ENCODE data around the gene CATSPERZ. TPM values are rescaled to one million over a fixed set of nuclear protein-coding genes. Genes with fewer than 3 reads are reported as not detected.

CATSPERZ gene
- total and polyA plus RNA-seq, 2 donors (not counting 3 experiments of a cell fraction or from before 2014, with no cell fraction given), result 0.11 TPM; not detected in 1

GRCh38 chr11:64331569-64332371 is 31.6 kb downstream of the CATSPERZ start:
- ChIA-PET POLR2A (interaction anchor here (0.5 to 1.2 kb wide), 2 partner anchors 14 to 331 kb away, joined by 3 to 6 read pairs; partner anchors contain the start of genes PRDX5 and TRMT112), CTCF (interaction anchor here (0.6 to 5.4 kb wide), 21 partner anchors 9 to 146 kb away, joined by 3 to 71 read pairs (median 5); partner anchors contain the start of genes BAD, CATSPERZ, CCDC88B and ESRRA)
- Histone ChIP-seq H3K27ac (ENCODE audit: insufficient read depth, low read depth, low read length) (no peak overlapping the region), H3K36me3 (ENCODE audit: control insufficient read depth in 2 of 2, extremely low read depth in 1 of 2, insufficient read depth in 2 of 2, low read length in 2 of 2) (no peaks in the 10 kb centered on the region), H4K20me1 (replicated peaks; ENCODE audit: control insufficient read depth, extremely low read depth, insufficient read depth, low read length) (no peaks in the 10 kb centered on the region), H3K79me2 (ENCODE audit: control insufficient read depth, insufficient read depth, low read length) (no peaks in the 10 kb centered on the region), H3K27me3 (ENCODE audit: control insufficient read depth in 2 of 2, insufficient read depth in 2 of 2, low read length in 2 of 2) (no peaks in the 10 kb centered on the region), H3K9me3 (replicated peaks; ENCODE audit: control insufficient read depth, insufficient read depth, low read length) (no peaks in the 10 kb centered on the region), H3K4me3 (replicated peaks in 1 of 3; ENCODE audit: insufficient read depth in 1 of 3, low read depth in 1 of 3, low read length in 3 of 3) (no peak overlapping the region), H3K9ac (replicated peaks; ENCODE audit: extremely low read depth, insufficient read depth, low read length) (no peak overlapping the region), H3K9me1 (replicated peaks; ENCODE audit: control insufficient read depth, extremely low read depth, insufficient read depth, low read length) (no peaks in the 10 kb centered on the region), H3K4me1 (ENCODE audit: control insufficient read depth, extremely low read depth, insufficient read depth, low read length) (peaks cover 3% of the 10 kb centered on the region), H3K4me2 (ENCODE audit: insufficient read depth, low read length) (no peak overlapping the region), H2AFZ (ENCODE audit: low read depth, low read length) (peak overlapping the region; percentile 8)
- dilution Hi-C loops (cut with MboI; ENCODE audit: extremely low pct_ligation_motif_present, low sequenced_read_pairs), result no loop called here
- BruUV-seq (replicated peaks), result no TSS peak
- no peak for TF ChIP-seq EZH2 (IDR thresholded peaks at IDR 0.05; ENCODE audit: borderline replicate concordance, low read depth, low read length, severe bottlenecking)
- no peak for TF ChIP-seq GATA2 (IDR thresholded peaks at IDR 0.05; ENCODE audit: insufficient read depth, insufficient read length, low read depth, low read length)
- TF ChIP-seq, protein P1, sequence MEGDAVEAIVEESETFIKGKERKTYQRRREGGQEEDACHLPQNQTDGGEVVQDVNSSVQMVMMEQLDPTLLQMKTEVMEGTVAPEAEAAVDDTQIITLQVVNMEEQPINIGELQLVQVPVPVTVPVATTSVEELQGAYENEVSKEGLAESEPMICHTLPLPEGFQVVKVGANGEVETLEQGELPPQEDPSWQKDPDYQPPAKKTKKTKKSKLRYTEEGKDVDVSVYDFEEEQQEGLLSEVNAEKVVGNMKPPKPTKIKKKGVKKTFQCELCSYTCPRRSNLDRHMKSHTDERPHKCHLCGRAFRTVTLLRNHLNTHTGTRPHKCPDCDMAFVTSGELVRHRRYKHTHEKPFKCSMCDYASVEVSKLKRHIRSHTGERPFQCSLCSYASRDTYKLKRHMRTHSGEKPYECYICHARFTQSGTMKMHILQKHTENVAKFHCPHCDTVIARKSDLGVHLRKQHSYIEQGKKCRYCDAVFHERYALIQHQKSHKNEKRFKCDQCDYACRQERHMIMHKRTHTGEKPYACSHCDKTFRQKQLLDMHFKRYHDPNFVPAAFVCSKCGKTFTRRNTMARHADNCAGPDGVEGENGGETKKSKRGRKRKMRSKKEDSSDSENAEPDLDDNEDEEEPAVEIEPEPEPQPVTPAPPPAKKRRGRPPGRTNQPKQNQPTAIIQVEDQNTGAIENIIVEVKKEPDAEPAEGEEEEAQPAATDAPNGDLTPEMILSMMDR (IDR thresholded peaks at IDR 0.05; ENCODE audit: extremely low read depth in 1 of 2, insufficient read depth in 1 of 2, low read depth in 1 of 2, low read length in 2 of 2), result peak; percentile 64 to 82
- peak; percentile 32 for TF ChIP-seq FOS (IDR thresholded peaks at IDR 0.05; ENCODE audit: borderline replicate concordance, insufficient read depth, low read length)
- TF ChIP-seq POLR2A (IDR thresholded peaks at IDR 0.05; ENCODE audit: low read depth, low read length), result no peak
- no peak for TF ChIP-seq JUN (IDR thresholded peaks at IDR 0.05; ENCODE audit: borderline replicate concordance, insufficient read depth, insufficient read length, low read depth)
- no peak for TF ChIP-seq MYC (IDR thresholded peaks at IDR 0.05; ENCODE audit: low read depth, low read length)
- TF ChIP-seq, protein P2, sequence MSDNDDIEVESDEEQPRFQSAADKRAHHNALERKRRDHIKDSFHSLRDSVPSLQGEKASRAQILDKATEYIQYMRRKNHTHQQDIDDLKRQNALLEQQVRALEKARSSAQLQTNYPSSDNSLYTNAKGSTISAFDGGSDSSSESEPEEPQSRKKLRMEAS (IDR thresholded peaks at IDR 0.05; ENCODE audit: insufficient read depth, insufficient read length), result peak; percentile 33
- peak; percentile 27 for TF ChIP-seq POLR2AphosphoS5 (IDR thresholded peaks at IDR 0.05; ENCODE audit: insufficient read depth, low read depth, low read length)
- intact Hi-C loops (cut with micrococcal nuclease), result loop anchor here (2.0 kb wide), 1 partner anchor 13 kb away; the partner anchor contains the start of gene PRDX5
- DNase-seq (ENCODE audit: low read depth, low spot score) (peak; percentile 74), FAIRE-seq (peak; percentile 83)

Data from endothelial cell of umbilical vein (primary cell).